ELR (cell line): ENCODE results near the gene COX17.
A peak's percentile ranks its signal among the peaks of the same experiment; 100 is the strongest.

Experiments
- DNase-seq: peaks from one replicate; pipeline ENCODE4 v3.0.0-alpha.2; 2015; ENCODE audit warnings: low read depth

The COX17 gene

DNA sequence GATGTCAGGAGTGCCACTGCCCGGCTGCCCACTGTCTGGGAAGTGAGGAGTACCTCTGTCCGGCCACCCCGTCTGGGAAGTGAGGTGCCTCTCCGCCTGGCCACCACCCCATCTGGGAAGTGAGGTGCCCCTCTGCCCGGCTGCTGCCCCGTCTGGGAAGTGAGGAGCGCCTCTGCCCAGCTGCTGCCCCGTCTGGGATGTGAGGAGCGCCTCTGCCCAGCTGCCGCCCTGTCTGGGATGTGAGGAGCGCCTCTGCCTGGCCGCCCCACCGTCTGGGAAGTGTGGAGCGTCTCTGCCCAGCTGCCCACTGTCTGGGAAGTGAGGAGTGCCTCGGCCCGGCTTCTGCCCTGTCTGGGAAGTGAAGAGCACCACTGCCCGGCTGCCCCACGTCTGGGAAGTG lies 3.3 kb downstream of the COX17 start:
- no peak for DNase-seq

DNA sequence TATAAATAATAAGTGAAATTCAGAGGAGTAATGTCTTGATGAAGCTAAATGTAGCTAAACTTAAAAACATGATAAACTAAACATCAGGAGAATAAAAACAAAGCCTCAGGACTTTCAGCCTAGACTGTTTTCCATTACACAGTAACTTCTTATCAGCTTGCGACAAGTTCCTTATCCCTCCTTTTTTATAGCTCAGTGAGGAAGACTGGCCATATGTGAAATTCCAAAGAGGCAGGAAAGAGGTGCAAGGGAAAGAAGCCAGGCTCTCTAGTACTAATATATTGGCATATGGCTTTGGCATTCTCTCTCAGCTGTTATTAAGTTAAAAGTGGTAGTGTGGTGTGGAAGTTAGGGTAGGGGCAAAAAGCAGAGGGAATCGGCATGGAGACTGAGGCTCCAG lies 4.4 kb downstream of the COX17 start:
- no peak for DNase-seq

DNA sequence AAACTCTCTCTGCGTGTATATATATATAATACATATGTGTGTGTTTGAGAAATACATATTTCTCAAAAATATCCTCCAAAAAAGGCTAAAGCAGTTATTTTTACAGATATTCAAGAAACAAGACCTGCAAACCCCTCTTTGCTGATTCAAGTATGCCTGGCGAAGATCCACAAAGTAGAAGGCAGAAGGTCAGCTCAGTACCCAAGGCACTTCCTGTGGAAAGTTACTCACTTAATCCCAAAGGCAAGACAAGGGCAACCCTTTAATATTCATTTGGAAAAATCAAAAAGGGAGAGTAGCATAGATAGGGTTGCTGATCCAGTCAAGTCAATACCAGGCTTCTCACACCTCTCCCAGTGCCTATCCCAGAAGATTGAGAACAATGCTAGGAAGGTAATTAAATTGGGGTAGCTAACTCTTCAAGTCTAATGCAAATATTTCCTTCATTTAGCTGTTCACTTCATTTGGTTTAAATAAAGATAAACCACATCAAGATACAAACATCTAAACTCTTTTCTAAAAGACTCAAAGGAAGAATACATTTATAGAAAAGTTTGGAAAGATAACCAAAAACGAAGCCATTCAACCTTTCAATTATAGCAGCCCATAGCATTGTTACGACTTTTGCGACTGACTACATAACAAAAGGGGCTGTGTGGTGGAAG lies 7.2 kb downstream of the COX17 start:
- peak; percentile 28 for DNase-seq

DNA sequence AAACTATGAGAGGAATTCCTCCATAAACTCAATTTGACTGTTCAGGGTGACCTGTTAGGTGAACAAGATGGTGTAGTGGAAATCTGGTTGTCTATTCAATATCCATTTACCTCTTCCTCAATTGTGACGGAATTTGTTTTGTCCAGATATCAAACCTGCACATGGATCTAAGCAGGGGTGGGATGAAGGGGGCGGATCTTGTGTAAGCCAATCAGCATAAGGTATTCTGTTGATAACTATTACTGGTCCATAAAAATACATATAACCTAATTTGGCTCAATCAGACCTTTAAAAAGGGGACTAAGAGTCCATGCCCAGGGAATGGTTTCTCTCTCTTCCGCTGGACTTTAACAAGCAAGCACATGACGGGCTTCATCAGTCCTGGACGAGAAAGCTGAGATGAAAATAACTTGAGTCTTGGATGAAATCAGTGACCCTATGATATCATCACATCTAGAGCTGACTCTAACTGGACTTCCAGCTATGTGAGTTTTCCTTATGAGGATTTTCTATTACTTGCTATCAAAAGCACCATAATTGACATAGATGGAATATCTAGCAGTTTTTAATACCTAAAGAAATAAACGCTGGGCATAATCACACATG lies 11.1 kb downstream of the COX17 start:
- DNase-seq = no peak

DNA sequence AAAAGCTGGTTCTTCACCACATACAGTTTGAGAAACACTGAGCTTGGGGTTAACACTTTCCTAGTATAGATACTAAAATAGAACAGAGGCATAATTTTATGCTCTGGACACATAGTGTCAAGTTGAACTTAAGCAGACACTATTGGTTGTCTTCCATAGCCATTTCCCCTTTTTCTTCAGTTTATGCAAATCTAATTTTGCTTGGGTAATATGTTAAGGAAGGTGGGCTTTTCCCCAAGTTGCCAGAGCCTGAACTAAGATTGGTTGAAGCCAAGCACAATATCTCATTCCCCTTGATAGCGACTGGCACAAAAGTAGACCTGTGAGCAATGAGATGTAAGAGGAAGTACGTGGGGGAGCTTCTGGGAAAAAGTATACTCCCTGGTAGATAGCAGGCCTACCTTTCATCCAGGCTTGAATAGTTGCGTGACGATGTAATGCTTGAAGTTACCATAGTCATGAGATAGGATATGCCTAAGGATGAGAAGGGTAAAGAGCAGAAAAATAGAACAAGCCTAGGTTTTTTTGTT lies 12.3 kb downstream of the COX17 start:
- peak; percentile 28 for DNase-seq

DNA sequence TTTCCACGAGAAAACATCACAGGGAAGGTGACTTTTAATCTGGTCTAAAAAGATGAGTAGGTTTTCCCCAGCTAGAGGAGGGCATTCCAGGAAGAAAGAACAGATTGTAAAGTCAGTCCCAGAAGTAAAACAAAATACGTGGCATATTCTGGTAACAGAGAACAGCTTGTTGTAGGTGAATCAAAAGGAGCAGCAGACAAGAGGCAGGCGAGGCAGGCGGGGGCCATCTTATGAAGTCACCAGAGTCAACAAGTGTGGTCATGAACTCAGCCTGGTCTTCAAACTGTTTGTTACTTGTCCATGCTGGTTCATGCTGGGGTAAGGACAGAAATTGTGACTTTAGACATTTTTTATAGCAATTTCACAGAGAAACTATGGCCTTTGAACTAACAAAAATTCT lies 12.8 kb downstream of the COX17 start:
- peak; percentile 14 for DNase-seq

DNA sequence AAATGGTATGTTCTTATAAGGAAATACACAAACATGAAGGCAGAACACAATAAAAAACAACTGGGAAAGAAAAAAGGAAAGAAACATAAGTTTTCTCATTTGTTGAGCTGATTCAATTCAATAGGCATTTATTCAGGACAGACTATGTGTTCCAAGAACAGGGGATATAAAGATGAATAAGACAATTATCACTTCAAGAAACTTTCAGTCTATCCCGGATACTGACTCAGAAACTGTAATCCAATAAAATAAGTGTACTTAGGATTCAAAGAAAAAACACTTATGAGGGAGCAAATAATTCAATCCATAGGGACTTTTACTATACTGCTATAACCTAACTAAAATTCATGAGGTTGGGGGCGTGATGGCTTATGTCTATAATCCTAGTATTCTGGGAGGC lies 13.3 kb downstream of the COX17 start:
- peak; percentile 69 for DNase-seq

DNA sequence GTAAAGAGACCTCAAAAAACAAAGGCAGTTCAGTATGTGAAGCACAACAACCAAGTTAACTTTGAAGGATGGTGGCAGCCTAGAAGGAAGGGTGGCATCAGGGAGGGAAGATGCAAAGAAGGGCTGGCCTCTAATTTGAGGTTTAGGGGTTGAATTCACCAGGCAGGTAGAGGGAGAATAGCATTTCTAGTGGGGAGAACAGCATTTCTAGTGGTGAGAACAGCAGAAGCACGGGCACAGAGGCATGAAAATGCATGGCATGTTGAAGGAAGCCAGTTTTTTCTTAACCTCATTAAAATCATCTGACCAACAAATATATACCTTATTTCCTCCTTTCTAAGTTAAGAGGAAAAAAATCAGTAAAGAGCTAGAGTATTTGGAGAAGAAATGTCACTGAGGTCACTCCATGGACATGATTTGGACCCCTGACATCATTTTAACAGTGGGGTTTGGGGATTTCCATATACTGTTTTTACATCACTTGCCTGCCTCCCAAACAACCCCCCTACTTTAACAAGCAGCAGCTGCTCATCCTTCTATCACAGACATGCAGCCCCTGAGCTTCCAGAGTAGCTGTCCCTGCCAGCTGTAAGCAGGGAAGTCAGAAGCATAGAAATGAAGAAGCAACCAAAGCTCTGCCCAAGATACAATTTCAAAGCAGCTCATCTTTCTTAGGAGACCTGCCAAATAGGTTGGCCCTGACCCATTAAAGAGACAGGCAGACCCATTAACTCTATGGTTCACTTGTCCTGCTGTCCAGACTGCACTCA lies 14.4 kb downstream of the COX17 start:
- DNase-seq = no peak

DNA sequence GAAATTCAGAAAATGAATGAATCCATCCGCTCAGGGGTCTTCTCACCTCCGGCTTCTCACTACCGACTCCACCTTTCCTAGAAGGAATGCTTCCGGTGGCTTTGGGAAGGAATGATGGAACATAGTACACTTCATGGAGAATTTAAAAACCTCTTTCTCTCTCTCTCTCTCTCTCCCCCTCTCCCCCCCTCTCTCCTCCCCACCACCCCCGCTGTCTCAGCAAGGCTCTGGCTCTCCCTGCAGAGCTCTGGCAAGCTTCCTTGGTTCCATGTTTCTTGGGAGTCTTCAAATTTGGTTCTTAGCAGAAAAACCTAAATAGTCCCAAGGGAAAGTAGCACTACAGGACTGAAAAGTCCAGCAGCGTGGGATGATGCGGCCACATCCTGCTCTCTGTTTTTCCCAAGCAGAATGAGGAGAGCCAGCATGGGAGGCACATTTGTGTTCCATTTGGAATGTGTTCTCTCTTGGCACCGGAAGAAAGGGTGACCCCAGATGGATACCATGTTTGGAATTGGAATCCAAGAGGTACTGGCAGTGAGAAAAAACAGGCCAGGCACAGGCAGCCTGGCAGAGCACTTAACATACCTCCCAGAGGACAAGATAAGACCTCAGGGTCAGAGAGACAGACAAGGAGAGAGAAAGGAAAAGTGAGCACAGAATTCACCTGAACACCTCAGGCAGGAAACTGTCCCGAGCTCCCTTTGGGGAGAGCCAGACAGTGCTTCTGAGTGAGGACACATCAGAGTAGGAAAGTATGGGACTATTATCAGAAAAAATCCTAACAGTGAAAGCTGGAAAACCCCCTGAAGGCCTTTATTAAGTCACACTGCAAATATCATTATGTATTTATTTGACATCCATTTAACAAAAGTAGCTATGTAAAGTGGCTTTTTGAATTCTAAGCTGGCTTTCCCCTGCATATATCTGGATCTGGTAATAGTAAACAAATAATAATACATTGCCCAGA lies 16.4 kb downstream of the COX17 start, which contains the start of gene POPDC2:
Gene POPDC2, minus strand, starts transcription at position 116 of the 967 bp plus-strand sequence. CDS start 166 bp downstream, outside the sequence.
- no peak for DNase-seq

DNA sequence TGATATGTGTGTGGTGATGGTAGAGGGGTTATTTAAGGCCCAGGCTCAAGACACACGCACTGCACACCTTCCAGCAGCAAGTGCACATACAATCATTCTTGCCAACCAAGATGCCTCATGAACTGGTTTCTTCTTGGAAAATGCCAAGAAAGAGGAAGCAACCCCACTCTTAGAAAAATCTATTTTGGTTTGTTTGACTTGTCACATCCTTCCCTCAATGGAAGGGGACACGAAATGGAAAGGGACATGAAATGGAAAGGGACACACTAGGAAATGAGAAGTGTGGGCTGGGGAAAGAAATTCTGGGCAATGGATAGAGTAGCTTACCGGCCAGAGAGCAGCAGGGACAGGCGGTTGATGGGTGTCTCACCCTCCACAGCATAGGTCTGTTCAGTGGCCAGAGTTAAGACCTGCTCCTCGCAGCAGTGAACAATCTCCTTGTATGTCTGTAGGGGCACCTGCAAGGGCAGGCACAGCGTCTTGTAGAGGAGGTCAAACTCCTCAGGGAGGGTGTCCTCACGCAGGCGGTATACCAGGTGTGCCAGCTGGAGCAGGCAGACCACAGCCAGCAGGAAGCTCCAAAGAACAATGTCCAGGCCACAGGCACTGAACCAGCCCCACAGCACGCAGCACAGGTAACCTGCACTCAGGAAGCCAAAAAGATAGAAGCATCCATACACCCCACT lies 17.5 kb downstream of the COX17 start:
- no peak for DNase-seq

DNA sequence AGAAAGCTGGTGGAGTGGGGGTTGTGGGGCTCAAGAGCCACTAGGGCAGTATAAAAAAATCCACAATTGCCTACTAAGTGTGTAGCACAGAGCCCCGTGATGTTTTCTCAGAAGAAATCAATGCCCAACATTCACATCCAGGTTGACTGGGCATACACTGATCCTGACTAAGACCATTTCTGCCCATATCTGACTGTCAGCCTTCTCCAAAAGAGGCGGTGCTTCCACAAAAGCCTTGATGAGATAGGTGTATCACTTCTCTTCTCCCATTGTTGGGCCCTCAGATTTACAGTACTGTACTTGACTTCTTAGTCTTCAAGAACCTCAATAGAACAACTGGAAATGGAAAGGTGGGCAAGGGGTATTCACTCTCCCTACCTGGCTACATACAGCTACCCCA lies 18.2 kb downstream of the COX17 start:
- DNase-seq = no peak

DNA sequence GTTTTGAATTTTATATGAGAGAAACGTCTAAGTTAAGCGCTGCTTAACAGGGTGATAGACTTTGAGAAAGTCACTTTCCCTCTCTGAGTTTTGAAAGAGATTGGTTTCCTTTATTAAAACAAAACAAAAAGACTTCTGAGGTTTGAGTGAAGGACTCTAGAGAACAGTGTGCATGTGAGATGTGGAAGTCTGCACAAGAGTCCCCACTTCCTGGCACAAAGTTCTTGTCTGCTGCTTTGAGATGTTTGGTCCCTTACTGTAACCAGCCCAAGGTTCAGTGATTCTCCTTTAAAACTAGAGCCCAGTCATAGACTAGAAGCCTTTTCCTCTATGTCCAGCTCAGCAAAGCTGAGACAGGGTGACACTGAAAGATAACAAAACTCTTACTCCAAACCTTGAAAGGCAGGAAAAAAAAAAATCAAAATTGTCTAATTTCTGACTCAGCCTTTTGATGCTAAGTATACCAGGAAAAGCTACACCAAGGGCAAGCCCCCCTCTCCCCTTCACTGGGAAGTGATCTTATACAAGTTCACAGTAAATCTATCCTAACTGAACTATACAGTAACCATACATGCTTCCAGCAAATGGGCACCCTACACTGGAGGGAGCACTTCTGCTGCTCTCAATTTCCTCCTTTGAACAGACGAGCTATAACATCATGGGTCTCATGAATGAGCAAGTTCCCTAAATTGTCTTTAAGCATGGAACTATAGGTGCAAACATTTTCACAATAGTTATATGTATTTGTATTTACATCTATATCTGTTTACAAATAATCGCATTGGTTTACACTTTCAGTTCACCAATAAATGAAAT lies 19.1 kb downstream of the COX17 start:
- no peak for DNase-seq

DNA sequence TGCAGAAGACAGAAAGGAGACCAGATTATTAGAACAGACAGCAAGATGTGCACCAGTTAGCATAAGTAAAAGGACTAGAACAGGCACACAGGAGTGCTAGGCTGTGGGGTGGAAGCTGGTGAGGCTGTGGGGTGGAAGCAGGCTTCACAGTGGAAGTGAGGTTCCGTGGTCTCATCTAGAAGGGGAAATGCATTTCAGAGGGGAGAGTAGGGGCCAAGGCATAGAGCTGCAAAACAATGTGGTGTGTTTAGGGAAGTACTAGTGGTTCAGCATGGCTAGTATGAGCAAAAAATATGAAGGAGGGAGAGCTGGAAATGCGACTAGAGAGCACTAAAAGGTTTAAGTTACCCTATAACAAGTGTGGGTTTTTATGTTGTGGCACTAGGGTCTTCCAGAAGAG lies 23.3 kb downstream of the COX17 start:
- DNase-seq = no peak

DNA sequence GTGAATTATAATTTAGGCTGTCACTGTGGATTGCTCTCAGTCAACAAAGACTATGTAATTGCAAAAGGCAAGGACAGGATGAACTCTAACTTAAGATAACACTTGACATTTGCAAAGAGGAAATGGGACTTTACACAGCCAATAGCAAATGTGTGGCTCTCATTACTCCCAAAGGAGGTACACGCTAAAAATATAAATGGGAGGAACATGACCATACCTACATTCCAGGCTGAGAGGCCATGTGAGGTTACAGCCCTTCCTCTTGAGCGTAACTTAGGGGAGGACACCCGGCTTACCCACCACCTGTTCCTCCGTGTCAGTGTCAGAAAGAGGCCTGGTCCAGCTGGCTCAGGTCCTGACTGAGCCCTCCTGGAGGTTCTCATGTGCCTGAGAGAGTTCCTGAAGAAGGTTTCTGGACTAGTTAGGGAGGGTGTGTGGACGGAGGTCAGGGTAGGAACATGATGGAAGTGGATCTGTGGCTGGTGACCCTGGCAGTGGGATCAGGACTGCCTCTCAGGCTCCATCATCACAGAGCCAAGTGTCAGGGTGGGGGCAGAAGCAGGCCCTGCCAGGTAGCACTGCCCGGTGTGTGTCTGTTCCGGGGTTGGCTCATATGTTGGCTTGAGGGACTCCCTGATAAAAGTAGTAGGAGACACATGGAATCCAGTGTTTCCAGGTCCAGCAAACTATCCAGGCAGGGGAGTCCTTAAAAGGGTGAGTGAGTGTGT lies 24.7 kb downstream of the COX17 start:
- no peak for DNase-seq

DNA sequence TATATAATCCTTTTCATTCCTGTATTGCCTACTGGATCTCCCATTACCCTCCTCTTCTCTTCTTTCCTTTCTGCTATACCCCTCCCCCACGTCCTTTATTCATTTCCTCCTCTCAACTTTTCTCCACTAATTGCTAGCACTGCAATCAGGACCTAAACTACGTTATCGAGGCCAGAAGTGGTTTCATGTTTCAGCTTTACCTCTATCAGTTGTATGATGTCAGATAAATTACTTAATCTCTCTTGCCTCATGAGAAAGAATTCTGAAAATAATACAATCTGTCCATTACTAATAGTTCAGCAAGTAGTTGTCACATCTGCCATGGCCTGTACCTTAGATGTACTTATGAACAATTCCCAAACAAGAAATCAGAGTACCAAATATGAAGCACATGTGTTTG lies 27.4 kb downstream of the COX17 start:
- no peak for DNase-seq

DNA sequence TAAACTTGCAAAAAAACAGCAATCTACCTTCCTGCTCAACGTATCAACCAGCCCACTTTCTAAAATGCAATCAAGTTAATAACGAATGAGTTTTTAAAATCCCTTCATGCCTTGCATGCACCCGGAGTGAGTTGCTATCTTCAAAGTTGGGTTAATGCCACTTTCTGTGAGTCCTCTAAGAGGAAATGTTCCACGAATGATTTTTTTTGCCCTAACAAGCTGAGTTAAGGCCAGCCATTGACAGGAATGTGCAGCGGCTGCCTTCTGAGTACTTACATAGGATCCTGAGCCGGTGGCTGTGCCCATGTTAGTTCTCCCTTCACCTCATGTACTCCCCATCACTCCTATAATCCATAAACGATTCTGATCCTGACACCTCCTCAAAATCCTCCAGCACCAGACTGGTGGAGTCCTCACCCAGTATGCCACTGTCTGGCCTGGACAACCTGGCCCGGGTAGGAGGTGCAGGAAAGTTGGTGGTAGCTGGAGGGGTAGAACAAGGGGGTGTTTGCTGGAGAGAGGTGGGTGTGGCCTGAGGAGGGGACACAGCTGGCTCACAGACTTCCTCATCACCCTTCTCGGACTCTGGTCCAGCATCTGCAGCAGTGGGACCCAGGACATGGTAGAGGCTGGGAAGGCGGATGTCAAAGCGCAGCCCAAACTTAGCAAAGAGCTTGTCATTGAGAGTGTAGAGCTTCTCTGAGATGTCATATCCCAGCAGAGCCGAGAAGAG lies 29.2 kb downstream of the COX17 start:
- no peak for DNase-seq

DNA sequence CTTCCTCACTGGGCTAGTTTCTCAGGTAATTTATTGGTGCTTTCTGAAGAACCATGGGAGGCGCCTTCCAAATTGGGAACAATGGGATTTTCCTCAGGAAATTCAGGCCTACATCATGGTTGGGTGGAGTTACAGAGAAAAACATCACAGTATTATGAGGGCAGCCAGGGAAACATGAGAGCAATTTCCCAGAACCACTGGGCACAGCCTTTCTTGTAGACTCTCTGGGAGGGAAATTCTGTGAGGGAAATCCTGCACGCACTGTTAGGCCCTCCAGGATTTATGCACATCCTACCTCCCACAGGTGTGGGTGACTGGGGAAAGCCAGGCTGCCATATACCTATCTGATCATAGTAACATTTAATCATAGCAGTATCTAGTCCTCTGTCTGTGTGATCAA lies 30.0 kb downstream of the COX17 start:
- DNase-seq = no peak

DNA sequence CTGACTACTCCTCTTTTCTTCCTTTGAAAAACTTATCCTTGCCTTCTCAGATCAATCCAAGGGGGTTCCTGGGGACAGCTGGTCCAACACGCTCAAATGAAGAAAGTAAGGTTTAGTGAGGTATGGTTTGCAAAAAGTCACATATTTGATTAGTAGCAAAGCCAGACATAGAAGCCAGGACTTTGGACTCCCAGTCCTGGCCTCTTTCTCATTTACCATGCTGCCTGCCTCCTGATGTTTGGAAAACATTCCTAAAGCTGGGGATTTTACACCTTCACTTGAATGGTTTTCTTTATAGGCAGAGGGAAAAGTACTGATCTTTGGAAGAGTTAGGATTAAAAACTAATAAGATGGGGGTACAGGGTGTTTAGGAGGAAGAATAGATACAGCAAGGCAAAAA lies 31.4 kb downstream of the COX17 start:
- DNase-seq = no peak

DNA sequence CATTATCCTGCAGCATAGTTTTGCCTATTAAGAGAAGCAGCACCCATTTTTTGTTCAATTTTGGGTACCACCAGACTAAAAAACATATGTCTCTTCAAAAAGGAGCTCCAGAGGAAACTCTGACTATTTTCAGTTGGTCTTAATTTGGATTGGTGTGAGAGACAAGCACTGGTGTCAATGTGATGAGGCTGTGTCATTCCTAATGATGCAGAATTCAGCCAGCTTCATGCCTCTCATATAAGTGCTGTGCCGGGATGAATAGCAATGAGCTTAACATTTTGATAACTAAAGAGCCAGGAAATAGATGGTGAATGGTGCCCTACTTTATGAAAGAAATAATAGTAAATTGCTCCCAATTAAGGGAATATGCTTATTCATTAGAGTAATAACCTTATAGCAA lies 32.7 kb downstream of the COX17 start:
- no peak for DNase-seq
